HCT116 (cell line): ENCODE data around the gene TMEM117.

Experiments used
- CTCF ChIP-seq, 3 experiments: fragments of 200-600 bp in 1 of 3; sonication (generic) in 1 of 3; IDR thresholded peaks in 2 of 3; conservative IDR thresholded peaks in 1 of 3; 2 replicates each; pipeline ENCODE4 v1.5.1; 2012 to 2017; ENCODE audit warnings: low read depth in 2 of 3, low read length in 2 of 3, antibody characterized with exemption in 1 of 3, borderline replicate concordance in 1 of 3, control low read depth in 1 of 3, mild to moderate bottlenecking in 1 of 3, mixed read lengths in 1 of 3, mixed run types in 1 of 3, moderate library complexity in 1 of 3; ENCODE audit not compliant: insufficient read depth in 1 of 3
- POLR2A ChIP-seq: IDR thresholded peaks from 2 replicates; pipeline ENCODE4 v1.7.0; 2011; ENCODE audit warnings: borderline replicate concordance; ENCODE audit not compliant: insufficient read depth, insufficient read length; ENCODE audit errors: extremely low read depth
- SP1 ChIP-seq: IDR thresholded peaks from 2 replicates; pipeline ENCODE4 v1.6.1; 2012; ENCODE audit warnings: low read depth
- ZBTB33 ChIP-seq: IDR thresholded peaks from 2 replicates; pipeline ENCODE4 v1.6.1; 2011; ENCODE audit warnings: mild to moderate bottlenecking, low read length, moderate library complexity; ENCODE audit not compliant: insufficient replicate concordance; ENCODE audit errors: extremely low read depth

GRCh38 chr12:43878050-43878449, 42.2 kb downstream of the TMEM117 start:
- TF ChIP-seq POLR2A: no peak
- no peak for TF ChIP-seq CTCF (IDR thresholded peaks at IDR 0.05 in 2 of 3, conservative IDR thresholded peaks at IDR 0.05 in 1 of 3; ENCODE audit: borderline replicate concordance in 1 of 3, insufficient read depth in 1 of 3, low read depth in 2 of 3, low read length in 2 of 3)
- no peak for TF ChIP-seq SP1
- no peak for TF ChIP-seq ZBTB33
